ENCODE data around the gene TUB. TPM values are rescaled to one million over a fixed set of nuclear protein-coding genes. Genes with fewer than 3 reads are reported as not detected.

Gene TUB
- total and polyA plus RNA-seq, 2 of the 13 experiments (the other 11 are each of a cell fraction or from before 2014, with no cell fraction given) = 4.3 to 5.6 TPM

DNA sequence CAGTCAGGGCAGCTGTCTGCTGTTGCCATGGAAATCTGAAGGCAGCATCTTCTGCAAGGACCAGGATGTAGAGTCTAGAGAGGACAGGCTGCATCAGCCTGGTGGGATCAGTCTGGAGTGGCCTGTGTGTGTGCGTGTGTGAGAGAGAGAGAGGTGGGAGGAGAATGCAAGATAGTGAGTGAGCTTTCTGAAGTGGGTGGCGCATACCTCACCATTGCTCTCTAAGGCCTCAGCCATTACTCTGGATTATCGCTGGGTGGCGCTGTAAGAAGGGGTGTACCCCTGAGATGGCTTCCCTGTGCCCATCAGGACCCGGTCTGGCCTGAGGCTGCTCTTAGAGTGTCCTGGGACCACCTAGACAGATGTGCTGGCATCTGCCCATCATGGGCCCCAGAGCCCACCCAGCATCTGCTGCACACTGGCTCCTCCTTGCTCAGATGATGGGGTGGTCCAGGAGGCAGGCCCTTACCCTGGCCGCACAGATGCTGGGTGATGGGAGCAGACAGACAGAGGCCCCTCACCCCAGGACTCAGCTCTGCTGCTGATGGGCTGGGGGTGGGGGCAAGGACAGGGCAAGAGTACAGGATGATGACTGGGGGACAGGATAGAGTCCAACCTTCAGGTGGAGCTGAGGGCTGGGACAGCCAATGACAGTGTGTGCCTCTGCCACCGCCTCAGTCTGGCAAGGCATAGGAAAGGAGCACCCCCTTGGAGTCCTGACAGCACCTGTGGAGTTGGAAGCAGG lies 25.7 kb upstream of the TUB start (continued):
- no peak for TF ChIP-seq RAD21 (CRISPR knock-in tag; IDR thresholded peaks at IDR 0.05)

DNA sequence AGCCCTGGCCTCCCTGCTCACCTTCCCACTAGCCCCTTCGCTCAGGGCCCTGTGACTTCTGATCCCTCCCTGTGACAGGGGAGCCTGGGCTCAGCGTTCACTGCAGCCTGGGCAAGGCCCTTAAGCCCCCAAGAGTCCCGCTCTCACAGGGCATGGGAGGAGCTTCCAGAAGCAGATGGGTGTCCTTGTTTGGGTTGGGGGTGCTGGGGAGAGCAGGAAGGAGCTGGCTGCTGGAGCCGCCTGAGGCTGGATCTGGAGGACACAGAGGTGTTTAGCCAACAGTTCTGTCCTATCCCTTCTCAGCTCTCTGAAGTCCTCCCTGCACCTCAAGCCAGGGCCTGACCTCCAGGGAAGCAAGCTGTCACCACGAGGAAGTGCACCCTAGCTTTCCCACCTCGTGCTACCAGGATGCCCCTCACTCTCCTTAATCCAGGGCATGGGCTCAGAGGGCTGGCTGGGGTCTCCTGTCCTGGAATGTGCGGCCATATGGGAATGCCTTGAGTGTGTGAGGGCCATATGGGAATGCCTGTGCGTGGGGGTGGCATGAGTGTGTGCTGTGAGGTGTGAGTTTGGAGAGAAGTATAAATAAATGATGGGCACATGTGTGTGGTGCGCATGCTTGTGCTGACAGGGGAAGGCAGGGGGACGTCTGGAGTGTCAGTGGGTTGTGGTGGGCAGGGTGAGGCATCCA lies 25.0 kb upstream of the TUB start:
- Histone ChIP-seq H3K4me1 (ENCODE audit: insufficient read depth, low read length) (no peaks in the 10 kb centered on the region), H3K36me3 (replicated peaks in 1 of 2; ENCODE audit: control insufficient read depth in 1 of 2, insufficient read depth in 2 of 2, low read length in 2 of 2) (no peaks in the 10 kb centered on the region), H3K4me2 (ENCODE audit: low read depth, low read length) (no peak overlapping the region), H3K27me3 (ENCODE audit: control insufficient read depth in 1 of 2, insufficient read depth in 2 of 2, low read length in 2 of 2) (peaks cover 2 to 13% of the 10 kb centered on the region in 2 experiments; a peak in 2 of 5 replicates), H3K4me3 (replicated peaks in 1 of 3; ENCODE audit: insufficient read depth in 1 of 3, low read depth in 2 of 3, low read length in 3 of 3) (no peak overlapping the region), H4K20me1 (ENCODE audit: insufficient read depth, low read length) (no peaks in the 10 kb centered on the region), H2AFZ (ENCODE audit: low read length) (no peak overlapping the region), H3K79me2 (ENCODE audit: insufficient read depth, low read length) (no peaks in the 10 kb centered on the region), H3K27ac (ENCODE audit: extremely low read length, insufficient read depth, low read length) (no peak overlapping the region), H3K9me3 (ENCODE audit: low read length) (no peaks in the 10 kb centered on the region), H3K9ac (ENCODE audit: insufficient read depth, low read depth, low read length) (no peak overlapping the region)
- in situ Hi-C loops (cut with HindIII; ENCODE audit: extremely low pct_ligation_motif_present, low pct_unique_long_range_greater_than_20kb) (no loop called here), intact Hi-C loops (cut with micrococcal nuclease; ENCODE audit: unreplicated experiment) (no loop called here)
- ATAC-seq = peak; percentile 38
- 45% methylated on average over 7 of the region's 10 CpGs for WGBS (ENCODE audit: low lambda C conversion rate)
- BruUV-seq (replicated peaks) = no TSS peak
- no peak for DNase-seq (ENCODE audit: low spot score)
- POLR2A ChIA-PET = no interaction called here
- CTCF ChIA-PET (ENCODE audit: low intra/inter-chr PET ratio, low total read pairs) = no interaction called here
- no peak for FAIRE-seq
- TF ChIP-seq, protein P1, sequence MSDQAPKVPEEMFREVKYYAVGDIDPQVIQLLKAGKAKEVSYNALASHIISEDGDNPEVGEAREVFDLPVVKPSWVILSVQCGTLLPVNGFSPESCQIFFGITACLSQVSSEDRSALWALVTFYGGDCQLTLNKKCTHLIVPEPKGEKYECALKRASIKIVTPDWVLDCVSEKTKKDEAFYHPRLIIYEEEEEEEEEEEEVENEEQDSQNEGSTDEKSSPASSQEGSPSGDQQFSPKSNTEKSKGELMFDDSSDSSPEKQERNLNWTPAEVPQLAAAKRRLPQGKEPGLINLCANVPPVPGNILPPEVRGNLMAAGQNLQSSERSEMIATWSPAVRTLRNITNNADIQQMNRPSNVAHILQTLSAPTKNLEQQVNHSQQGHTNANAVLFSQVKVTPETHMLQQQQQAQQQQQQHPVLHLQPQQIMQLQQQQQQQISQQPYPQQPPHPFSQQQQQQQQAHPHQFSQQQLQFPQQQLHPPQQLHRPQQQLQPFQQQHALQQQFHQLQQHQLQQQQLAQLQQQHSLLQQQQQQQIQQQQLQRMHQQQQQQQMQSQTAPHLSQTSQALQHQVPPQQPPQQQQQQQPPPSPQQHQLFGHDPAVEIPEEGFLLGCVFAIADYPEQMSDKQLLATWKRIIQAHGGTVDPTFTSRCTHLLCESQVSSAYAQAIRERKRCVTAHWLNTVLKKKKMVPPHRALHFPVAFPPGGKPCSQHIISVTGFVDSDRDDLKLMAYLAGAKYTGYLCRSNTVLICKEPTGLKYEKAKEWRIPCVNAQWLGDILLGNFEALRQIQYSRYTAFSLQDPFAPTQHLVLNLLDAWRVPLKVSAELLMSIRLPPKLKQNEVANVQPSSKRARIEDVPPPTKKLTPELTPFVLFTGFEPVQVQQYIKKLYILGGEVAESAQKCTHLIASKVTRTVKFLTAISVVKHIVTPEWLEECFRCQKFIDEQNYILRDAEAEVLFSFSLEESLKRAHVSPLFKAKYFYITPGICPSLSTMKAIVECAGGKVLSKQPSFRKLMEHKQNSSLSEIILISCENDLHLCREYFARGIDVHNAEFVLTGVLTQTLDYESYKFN (CRISPR knock-in tag; conservative IDR thresholded peaks at IDR 0.05) = no peak
- TF ChIP-seq KDM5A (IDR thresholded peaks at IDR 0.05; ENCODE audit: borderline replicate concordance, low read length) = no peak
- TF ChIP-seq, protein P2, sequence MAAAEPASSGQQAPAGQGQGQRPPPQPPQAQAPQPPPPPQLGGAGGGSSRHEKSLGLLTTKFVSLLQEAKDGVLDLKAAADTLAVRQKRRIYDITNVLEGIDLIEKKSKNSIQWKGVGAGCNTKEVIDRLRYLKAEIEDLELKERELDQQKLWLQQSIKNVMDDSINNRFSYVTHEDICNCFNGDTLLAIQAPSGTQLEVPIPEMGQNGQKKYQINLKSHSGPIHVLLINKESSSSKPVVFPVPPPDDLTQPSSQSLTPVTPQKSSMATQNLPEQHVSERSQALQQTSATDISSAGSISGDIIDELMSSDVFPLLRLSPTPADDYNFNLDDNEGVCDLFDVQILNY (CRISPR knock-in tag; conservative IDR thresholded peaks at IDR 0.05) = no peak
- no peak for TF ChIP-seq CHD2 (IDR thresholded peaks at IDR 0.05; ENCODE audit: low read depth, low read length)
- no peak for TF ChIP-seq PHB2 (IDR thresholded peaks at IDR 0.05; ENCODE audit: partially characterized antibody)
- TF ChIP-seq ZNF552 (CRISPR knock-in tag; IDR thresholded peaks at IDR 0.05; ENCODE audit: borderline replicate concordance) = no peak
- no peak for TF ChIP-seq KAT7 (CRISPR knock-in tag; IDR thresholded peaks at IDR 0.05; ENCODE audit: borderline replicate concordance)
- no peak for TF ChIP-seq ZNF644 (CRISPR knock-in tag; IDR thresholded peaks at IDR 0.05; ENCODE audit: low read depth)
- TF ChIP-seq, protein P3, sequence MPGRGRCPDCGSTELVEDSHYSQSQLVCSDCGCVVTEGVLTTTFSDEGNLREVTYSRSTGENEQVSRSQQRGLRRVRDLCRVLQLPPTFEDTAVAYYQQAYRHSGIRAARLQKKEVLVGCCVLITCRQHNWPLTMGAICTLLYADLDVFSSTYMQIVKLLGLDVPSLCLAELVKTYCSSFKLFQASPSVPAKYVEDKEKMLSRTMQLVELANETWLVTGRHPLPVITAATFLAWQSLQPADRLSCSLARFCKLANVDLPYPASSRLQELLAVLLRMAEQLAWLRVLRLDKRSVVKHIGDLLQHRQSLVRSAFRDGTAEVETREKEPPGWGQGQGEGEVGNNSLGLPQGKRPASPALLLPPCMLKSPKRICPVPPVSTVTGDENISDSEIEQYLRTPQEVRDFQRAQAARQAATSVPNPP (CRISPR knock-in tag; IDR thresholded peaks at IDR 0.05) = no peak
- TF ChIP-seq, protein P4, sequence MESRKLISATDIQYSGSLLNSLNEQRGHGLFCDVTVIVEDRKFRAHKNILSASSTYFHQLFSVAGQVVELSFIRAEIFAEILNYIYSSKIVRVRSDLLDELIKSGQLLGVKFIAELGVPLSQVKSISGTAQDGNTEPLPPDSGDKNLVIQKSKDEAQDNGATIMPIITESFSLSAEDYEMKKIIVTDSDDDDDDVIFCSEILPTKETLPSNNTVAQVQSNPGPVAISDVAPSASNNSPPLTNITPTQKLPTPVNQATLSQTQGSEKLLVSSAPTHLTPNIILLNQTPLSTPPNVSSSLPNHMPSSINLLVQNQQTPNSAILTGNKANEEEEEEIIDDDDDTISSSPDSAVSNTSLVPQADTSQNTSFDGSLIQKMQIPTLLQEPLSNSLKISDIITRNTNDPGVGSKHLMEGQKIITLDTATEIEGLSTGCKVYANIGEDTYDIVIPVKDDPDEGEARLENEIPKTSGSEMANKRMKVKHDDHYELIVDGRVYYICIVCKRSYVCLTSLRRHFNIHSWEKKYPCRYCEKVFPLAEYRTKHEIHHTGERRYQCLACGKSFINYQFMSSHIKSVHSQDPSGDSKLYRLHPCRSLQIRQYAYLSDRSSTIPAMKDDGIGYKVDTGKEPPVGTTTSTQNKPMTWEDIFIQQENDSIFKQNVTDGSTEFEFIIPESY (CRISPR knock-in tag; IDR thresholded peaks at IDR 0.05) = no peak
- TF ChIP-seq ZNF83 (CRISPR knock-in tag; IDR thresholded peaks at IDR 0.05; ENCODE audit: borderline replicate concordance) = no peak
- TF ChIP-seq TSC22D2 (CRISPR knock-in tag; IDR thresholded peaks at IDR 0.05; ENCODE audit: borderline replicate concordance) = no peak
- no peak for TF ChIP-seq ZNF230 (CRISPR knock-in tag; IDR thresholded peaks at IDR 0.05)

Measured in HepG2 (cell line).